HEK293 (cell line): Measurements from ENCODE around the gene PRSS12.

Experiments used
- BCL11B ChIP-seq: fragments of 450-650 bp; formaldehyde crosslinking; IDR thresholded peaks from 2 replicates; pipeline ENCODE4 v1.5.1; 2016; ENCODE audit warnings: low read depth, missing biosample characterization, missing genetic modification characterization
- BCL6B ChIP-seq: fragments of 450-650 bp; formaldehyde crosslinking; IDR thresholded peaks from 2 replicates; pipeline ENCODE4 v1.5.1; 2017; ENCODE audit warnings: missing biosample characterization, missing genetic modification characterization
- GLI4 ChIP-seq: fragments of 450-650 bp; formaldehyde crosslinking; IDR thresholded peaks from 2 replicates; pipeline ENCODE4 v1.5.1; 2016; ENCODE audit warnings: missing biosample characterization, missing genetic modification characterization
- HOXC10 ChIP-seq: sonication (generic); formaldehyde crosslinking; IDR thresholded peaks from 2 replicates; pipeline ENCODE4 v1.8.1; 2023; ENCODE audit warnings: mild to moderate bottlenecking, missing genetic modification reagents
- KLF16 ChIP-seq: fragments of 450-650 bp; formaldehyde crosslinking; IDR thresholded peaks from 2 replicates; pipeline ENCODE4 v1.5.1; 2017; ENCODE audit warnings: missing biosample characterization, missing genetic modification characterization
- KLF7 ChIP-seq: fragments of 450-650 bp; formaldehyde crosslinking; IDR thresholded peaks from 2 replicates; pipeline ENCODE4 v1.5.1; 2016; ENCODE audit warnings: missing biosample characterization, missing genetic modification characterization, borderline replicate concordance
- PRDM6 ChIP-seq: fragments of 450-650 bp; formaldehyde crosslinking; IDR thresholded peaks from 2 replicates; pipeline ENCODE4 v1.5.1; 2017; ENCODE audit warnings: missing biosample characterization, missing genetic modification characterization
- SALL2 ChIP-seq: fragments of 450-650 bp; formaldehyde crosslinking; IDR thresholded peaks from 2 replicates; pipeline ENCODE4 v1.5.0; 2017; ENCODE audit warnings: missing biosample characterization, mild to moderate bottlenecking, missing genetic modification characterization, borderline replicate concordance
- SCRT1 ChIP-seq: fragments of 450-650 bp; formaldehyde crosslinking; IDR thresholded peaks from 2 replicates; pipeline ENCODE4 v1.5.1; 2016; ENCODE audit warnings: missing biosample characterization, missing genetic modification characterization, borderline replicate concordance
- TCF7L2 ChIP-seq: IDR thresholded peaks from 2 replicates; pipeline ENCODE4 v1.6.1; 2011; ENCODE audit warnings: low read depth, mild to moderate bottlenecking, inconsistent platforms, low read length, moderate library complexity, borderline replicate concordance
- YY1 ChIP-seq: fragments of 450-650 bp; formaldehyde crosslinking; IDR thresholded peaks from 2 replicates; pipeline ENCODE4 v1.5.1; 2018; ENCODE audit warnings: missing biosample characterization, missing genetic modification characterization
- ZBTB10 ChIP-seq: fragments of 450-650 bp; formaldehyde crosslinking; IDR thresholded peaks from 2 replicates; pipeline ENCODE4 v1.5.1; 2016; ENCODE audit warnings: missing biosample characterization, missing genetic modification characterization
- ZBTB48 ChIP-seq: fragments of 450-650 bp; formaldehyde crosslinking; IDR thresholded peaks from 2 replicates; pipeline ENCODE4 v1.5.1; 2016; ENCODE audit warnings: missing biosample characterization, missing genetic modification characterization
- ZNF138 ChIP-seq: fragments of 450-650 bp; formaldehyde crosslinking; IDR thresholded peaks from 2 replicates; pipeline ENCODE4 v1.5.1; 2016; ENCODE audit warnings: missing biosample characterization, missing genetic modification characterization, borderline replicate concordance
- ZNF148 ChIP-seq: fragments of 450-650 bp; formaldehyde crosslinking; IDR thresholded peaks from 2 replicates; pipeline ENCODE4 v1.5.0; 2017; ENCODE audit warnings: missing biosample characterization, missing genetic modification characterization, borderline replicate concordance
- ZNF169 ChIP-seq: fragments of 450-650 bp; formaldehyde crosslinking; IDR thresholded peaks from 2 replicates; pipeline ENCODE4 v1.5.1; 2016; ENCODE audit warnings: missing biosample characterization, missing genetic modification characterization
- ZNF202 ChIP-seq: fragments of 450-650 bp; formaldehyde crosslinking; IDR thresholded peaks from 2 replicates; pipeline ENCODE4 v1.5.1; 2016; ENCODE audit warnings: missing biosample characterization, missing genetic modification characterization, borderline replicate concordance
- ZNF223 ChIP-seq: fragments of 450-650 bp; formaldehyde crosslinking; IDR thresholded peaks from 2 replicates; pipeline ENCODE4 v1.5.1; 2016; ENCODE audit warnings: missing biosample characterization, missing genetic modification characterization
- ZNF266 ChIP-seq: fragments of 450-650 bp; formaldehyde crosslinking; IDR thresholded peaks from 2 replicates; pipeline ENCODE4 v1.5.1; 2016; ENCODE audit warnings: missing biosample characterization, missing genetic modification characterization, low read depth
- ZNF302 ChIP-seq: fragments of 450-650 bp; formaldehyde crosslinking; IDR thresholded peaks from 2 replicates; pipeline ENCODE4 v1.5.1; 2016; ENCODE audit warnings: missing biosample characterization, missing genetic modification characterization, low read depth
- ZNF350 ChIP-seq: fragments of 450-650 bp; formaldehyde crosslinking; IDR thresholded peaks from 2 replicates; pipeline ENCODE4 v1.5.0; 2017; ENCODE audit warnings: missing biosample characterization, mild to moderate bottlenecking, missing genetic modification characterization
- ZNF37A ChIP-seq: fragments of 450-650 bp; IDR thresholded peaks from 2 replicates; pipeline ENCODE4 v1.5.1; 2018; ENCODE audit warnings: missing biosample characterization, missing genetic modification characterization
- ZNF433 ChIP-seq: fragments of 450-650 bp; formaldehyde crosslinking; IDR thresholded peaks from 2 replicates; pipeline ENCODE4 v1.5.1; 2016; ENCODE audit warnings: missing biosample characterization, missing genetic modification characterization, low read depth
- ZNF449 ChIP-seq: fragments of 450-650 bp; formaldehyde crosslinking; IDR thresholded peaks from 2 replicates; pipeline ENCODE4 v1.5.1; 2017; ENCODE audit warnings: missing biosample characterization, mild to moderate bottlenecking, missing genetic modification characterization, moderate library complexity
- ZNF629 ChIP-seq: fragments of 450-650 bp; formaldehyde crosslinking; IDR thresholded peaks from 2 replicates; pipeline ENCODE4 v1.5.1; 2017; ENCODE audit warnings: missing biosample characterization, missing genetic modification characterization
- ZNF670 ChIP-seq: fragments of 450-650 bp; formaldehyde crosslinking; IDR thresholded peaks from 2 replicates; pipeline ENCODE4 v1.5.1; 2016; ENCODE audit warnings: missing biosample characterization, missing genetic modification characterization, low read depth
- ZNF776 ChIP-seq: fragments of 450-650 bp; formaldehyde crosslinking; IDR thresholded peaks from 2 replicates; pipeline ENCODE4 v1.5.0; 2017; ENCODE audit warnings: missing biosample characterization, missing genetic modification characterization, borderline replicate concordance

The PRSS12 gene

GRCh38 chr4:118327554-118328241 is 25.1 kb downstream of the PRSS12 start (continued):
- TF ChIP-seq ZNF148 (tag by site-specific recombination) (no peak), BCL6B (tag by site-specific recombination) (peak; percentile 60; the same call in 1 of the 2 replicates), ZBTB10 (tag by site-specific recombination) (no peak), YY1 (0 out of 2 replicates have a peak, but pooled peaks have one; percentile 40), ZNF433 (tag by site-specific recombination) (no peak), ZNF350 (tag by site-specific recombination) (no peak), SALL2 (no peak), ZNF670 (tag by site-specific recombination) (no peak), ZNF223 (tag by site-specific recombination) (no peak), ZNF776 (no peak), ZNF629 (peak; percentile 90), ZNF449 (tag by site-specific recombination) (no peak), ZNF266 (tag by site-specific recombination) (no peak), ZNF169 (tag by site-specific recombination) (no peak), GLI4 (tag by site-specific recombination) (no peak), ZBTB48 (tag by site-specific recombination) (no peak), PRDM6 (tag by site-specific recombination) (peak; percentile 99), ZNF202 (no peak), ZNF37A (tag by site-specific recombination) (no peak), ZNF302 (tag by site-specific recombination) (no peak), BCL11B (tag by site-specific recombination) (peak; percentile 97), SCRT1 (tag by site-specific recombination) (peak; percentile 96), KLF16 (tag by site-specific recombination) (peak; percentile 68), TCF7L2 (peak; percentile 86), ZNF138 (tag by site-specific recombination) (no peak), HOXC10 (CRISPR knock-in tag) (no peak), KLF7 (tag by site-specific recombination) (peak; percentile 81; the same call in 1 of the 2 replicates)
